KMS-11 (cell line): ENCODE results near the gene EXOSC9.

Experiments
- H2AFZ ChIP-seq: fragments of 200-600 bp; sonication (generic); 2 replicates; pipeline ENCODE4 v1.6.1; 2016; ENCODE audit warnings: antibody characterized with exemption, mixed run types, low read depth
- H3K27ac ChIP-seq: fragments of 200-600 bp; sonication (generic); 2 replicates; pipeline ENCODE4 v1.6.1; 2016; ENCODE audit warnings: mild to moderate bottlenecking, mixed run types
- H3K27me3 ChIP-seq: fragments of 200-600 bp; sonication (generic); 2 replicates; pipeline ENCODE4 v1.6.1; 2017; ENCODE audit warnings: mild to moderate bottlenecking, low read depth, mixed run types, moderate library complexity; ENCODE audit not compliant: insufficient read depth
- H3K36me3 ChIP-seq: fragments of 200-600 bp; sonication (generic); 2 replicates; pipeline ENCODE4 v1.6.1; 2017; ENCODE audit warnings: mild to moderate bottlenecking, mixed run types; ENCODE audit not compliant: insufficient read depth
- H3K4me1 ChIP-seq: fragments of 200-600 bp; sonication (generic); 2 replicates; pipeline ENCODE4 v1.6.1; 2016; ENCODE audit warnings: mild to moderate bottlenecking, low read depth, mixed run types; ENCODE audit not compliant: poor library complexity, severe bottlenecking
- H3K4me2 ChIP-seq: fragments of 200-600 bp; sonication (generic); 2 replicates; pipeline ENCODE4 v1.7.0; 2016; ENCODE audit warnings: mild to moderate bottlenecking, mixed run types
- H3K4me3 ChIP-seq: fragments of 200-600 bp; sonication (generic); IDR thresholded peaks from 2 replicates; pipeline ENCODE4 v1.6.1; 2017; ENCODE audit warnings: low read depth, low read length, mixed read lengths; ENCODE audit not compliant: insufficient read depth
- H3K79me2 ChIP-seq: fragments of 200-600 bp; sonication (generic); 2 replicates; pipeline ENCODE4 v1.6.1; 2016; ENCODE audit warnings: low read depth, mixed run types; ENCODE audit not compliant: insufficient read depth
- H3K9ac ChIP-seq: fragments of 200-600 bp; sonication (generic); 2 replicates; pipeline ENCODE4 v1.6.1; 2016; ENCODE audit warnings: mild to moderate bottlenecking, mixed run types
- H4K20me1 ChIP-seq: fragments of 200-600 bp; sonication (generic); 2 replicates; pipeline ENCODE4 v1.6.1; 2016; ENCODE audit warnings: mild to moderate bottlenecking, mixed run types; ENCODE audit not compliant: insufficient read depth
- CTCF ChIP-seq: fragments of 200-600 bp; sonication (generic); conservative IDR thresholded peaks from 2 replicates; pipeline ENCODE4 v1.6.1; 2017; ENCODE audit warnings: low read depth, mild to moderate bottlenecking, antibody characterized with exemption, low read length, moderate library complexity, mixed read lengths

Gene EXOSC9

GRCh38 chr4:121846662-121847061, 45.5 kb downstream of the EXOSC9 start:
- Histone ChIP-seq H3K79me2 (no peaks in the 10 kb centered on the region), H3K4me1 (no peaks in the 10 kb centered on the region), H3K27ac (no peak overlapping the region), H3K27me3 (no peaks in the 10 kb centered on the region), H2AFZ (no peak overlapping the region), H3K36me3 (no peaks in the 10 kb centered on the region), H3K4me3 (no peak overlapping the region), H4K20me1 (no peaks in the 10 kb centered on the region), H3K9ac (no peak overlapping the region), H3K4me2 (no peak overlapping the region)
- no peak for TF ChIP-seq CTCF

GRCh38 chr4:121851354-121851753, 50.2 kb downstream of the EXOSC9 start:
- no peak overlapping the region for H2AFZ ChIP-seq
- H3K4me1 ChIP-seq = no peaks in the 10 kb centered on the region
- H3K4me3 ChIP-seq = no peak overlapping the region
- no peak overlapping the region for H3K9ac ChIP-seq
- no peaks in the 10 kb centered on the region for H3K79me2 ChIP-seq
- no peak overlapping the region for H3K4me2 ChIP-seq
- no peak overlapping the region for H3K27ac ChIP-seq
- TF ChIP-seq CTCF = no peak
- H4K20me1 ChIP-seq = no peaks in the 10 kb centered on the region
- no peaks in the 10 kb centered on the region for H3K27me3 ChIP-seq
- no peaks in the 10 kb centered on the region for H3K36me3 ChIP-seq

GRCh38 chr4:121860121-121860520, 59.0 kb downstream of the EXOSC9 start:
- H3K4me1 ChIP-seq = no peaks in the 10 kb centered on the region
- H3K79me2 ChIP-seq = no peaks in the 10 kb centered on the region
- peaks cover 8% of the 10 kb centered on the region for H3K36me3 ChIP-seq
- no peak for TF ChIP-seq CTCF
- H3K27ac ChIP-seq = no peak overlapping the region
- no peaks in the 10 kb centered on the region for H4K20me1 ChIP-seq
- H2AFZ ChIP-seq = no peak overlapping the region
- H3K27me3 ChIP-seq = no peaks in the 10 kb centered on the region
- no peak overlapping the region for H3K4me3 ChIP-seq
- H3K9ac ChIP-seq = no peak overlapping the region
- no peak overlapping the region for H3K4me2 ChIP-seq

GRCh38 chr4:121861426-121861825, 60.3 kb downstream of the EXOSC9 start:
- no peak overlapping the region for H3K4me3 ChIP-seq

More at GRCh38 chr4:121861426-121861825, 60.3 kb downstream of the EXOSC9 start:
- Histone ChIP-seq H3K36me3 (peaks cover 8% of the 10 kb centered on the region), H4K20me1 (no peaks in the 10 kb centered on the region), H3K27ac (no peak overlapping the region), H3K4me2 (no peak overlapping the region), H3K27me3 (no peaks in the 10 kb centered on the region), H3K79me2 (no peaks in the 10 kb centered on the region), H3K9ac (no peak overlapping the region), H3K4me1 (no peaks in the 10 kb centered on the region), H2AFZ (no peak overlapping the region)
- no peak for TF ChIP-seq CTCF
